ENCODE data around the gene LDLRAD4.

DNA sequence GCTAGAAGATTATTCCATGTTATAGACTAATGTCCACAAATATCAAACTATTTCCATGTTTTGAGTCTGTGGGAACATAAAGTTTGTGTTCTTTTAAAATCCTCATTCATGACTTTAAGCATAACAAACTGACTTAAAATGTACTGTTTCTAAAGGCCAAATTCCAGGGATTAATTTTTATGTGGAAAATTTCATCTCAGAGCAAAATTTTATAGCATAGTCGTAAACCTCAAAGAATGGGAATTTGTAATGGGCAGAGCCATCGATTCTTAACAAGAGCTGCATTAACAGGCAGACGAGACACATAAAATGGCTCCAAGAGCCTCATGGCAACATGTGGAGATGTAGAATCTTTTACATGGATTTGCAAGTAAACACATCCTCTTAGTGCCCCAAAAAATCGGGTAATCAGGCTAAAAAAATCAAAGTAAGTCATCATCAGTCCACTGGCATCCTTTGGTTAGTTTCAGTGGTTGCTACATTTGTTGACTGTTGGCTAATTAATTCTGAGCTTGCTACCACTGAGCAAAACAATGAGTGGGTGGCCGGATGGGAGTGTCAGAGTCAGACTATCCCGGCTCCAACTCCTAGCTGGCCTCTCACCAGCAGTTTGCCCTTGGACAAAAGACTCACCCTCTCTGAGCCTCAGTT lies 388.2 kb downstream of the LDLRAD4 start:
- no peak for TF ChIP-seq NFIC (IDR thresholded peaks at IDR 0.05)
- no peak for TF ChIP-seq TAF1 (IDR thresholded peaks at IDR 0.05; ENCODE audit: low read depth)
